DOHH2 (cell line): ENCODE data around the gene EEFSEC.

ENCODE experiments used
- H3F3A ChIP-seq: fragments of 200-600 bp; sonication (generic), shearing (Covaris generic); 2 replicates; pipeline ENCODE4 v1.6.0; 2016; ENCODE audit warnings: antibody characterized with exemption, mild to moderate bottlenecking; ENCODE audit not compliant: control insufficient read depth, insufficient read depth
- H3K27ac ChIP-seq: fragments of 200-600 bp; sonication (generic); 2 replicates; pipeline ENCODE4 v1.5.1; 2014; ENCODE audit warnings: low read depth, mild to moderate bottlenecking, low read length, moderate library complexity
- H3K27me3 ChIP-seq: fragments of 200-600 bp; sonication (generic); 2 replicates; pipeline ENCODE4 v1.6.1; 2014; ENCODE audit warnings: mild to moderate bottlenecking, low read length, mixed read lengths; ENCODE audit not compliant: control insufficient read depth
- H3K36me3 ChIP-seq: fragments of 200-600 bp; sonication (generic); 2 replicates; pipeline ENCODE4 v1.6.1; 2014; ENCODE audit warnings: mild to moderate bottlenecking, low read length, moderate library complexity, mixed read lengths; ENCODE audit not compliant: control insufficient read depth
- H3K4me1 ChIP-seq: fragments of 200-600 bp; sonication (generic); 2 replicates; pipeline ENCODE4 v1.6.1; 2014; ENCODE audit warnings: mild to moderate bottlenecking, low read length, mixed read lengths; ENCODE audit not compliant: control insufficient read depth
- H3K4me2 ChIP-seq: fragments of 200-600 bp; sonication (generic); 2 replicates; pipeline ENCODE4 v1.6.0; 2014; ENCODE audit warnings: mild to moderate bottlenecking, low read length, moderate library complexity
- H3K4me3 ChIP-seq: fragments of 200-600 bp; sonication (generic); 2 replicates; pipeline ENCODE4 v1.5.1; 2014; ENCODE audit warnings: mild to moderate bottlenecking, low read length, mixed read lengths
- H3K79me2 ChIP-seq: fragments of 200-600 bp; sonication (generic); 2 replicates; pipeline ENCODE4 v1.6.1; 2014; ENCODE audit warnings: mild to moderate bottlenecking, low read length, mixed read lengths; ENCODE audit not compliant: control insufficient read depth
- H3K9me2 ChIP-seq: fragments of 200-600 bp; sonication (generic); replicated peaks from 2 replicates; pipeline ENCODE4 v1.6.1; 2014; ENCODE audit warnings: mild to moderate bottlenecking, low read length, mixed read lengths; ENCODE audit not compliant: control insufficient read depth
- H3K9me3 ChIP-seq: fragments of 200-600 bp; sonication (generic); 2 replicates; pipeline ENCODE4 v1.6.1; 2014; ENCODE audit warnings: antibody characterized with exemption, low read length, mixed read lengths; ENCODE audit not compliant: control insufficient read depth, insufficient read depth
- H4K20me1 ChIP-seq: fragments of 200-600 bp; sonication (generic); 2 replicates; pipeline ENCODE4 v1.6.0; 2014; ENCODE audit warnings: low read depth, mild to moderate bottlenecking, antibody characterized with exemption, low read length, moderate library complexity; ENCODE audit not compliant: control insufficient read depth, insufficient read depth
- EZH2phosphoT487 ChIP-seq: fragments of 200-600 bp; sonication (generic); IDR thresholded peaks from 2 replicates; pipeline ENCODE4 v1.6.1; 2017; ENCODE audit warnings: borderline replicate concordance, mild to moderate bottlenecking, antibody characterized with exemption, low read length, moderate library complexity, mixed read lengths
- TF ChIP-seq, protein P1 (sequence below): fragments of 200-600 bp; sonication (generic); IDR thresholded peaks from one replicate; pipeline ENCODE4 v1.5.1; 2014; ENCODE audit warnings: antibody characterized with exemption, mild to moderate bottlenecking, low read depth, low read length; ENCODE audit not compliant: poor library complexity, severe bottlenecking

Gene EEFSEC

DNA sequence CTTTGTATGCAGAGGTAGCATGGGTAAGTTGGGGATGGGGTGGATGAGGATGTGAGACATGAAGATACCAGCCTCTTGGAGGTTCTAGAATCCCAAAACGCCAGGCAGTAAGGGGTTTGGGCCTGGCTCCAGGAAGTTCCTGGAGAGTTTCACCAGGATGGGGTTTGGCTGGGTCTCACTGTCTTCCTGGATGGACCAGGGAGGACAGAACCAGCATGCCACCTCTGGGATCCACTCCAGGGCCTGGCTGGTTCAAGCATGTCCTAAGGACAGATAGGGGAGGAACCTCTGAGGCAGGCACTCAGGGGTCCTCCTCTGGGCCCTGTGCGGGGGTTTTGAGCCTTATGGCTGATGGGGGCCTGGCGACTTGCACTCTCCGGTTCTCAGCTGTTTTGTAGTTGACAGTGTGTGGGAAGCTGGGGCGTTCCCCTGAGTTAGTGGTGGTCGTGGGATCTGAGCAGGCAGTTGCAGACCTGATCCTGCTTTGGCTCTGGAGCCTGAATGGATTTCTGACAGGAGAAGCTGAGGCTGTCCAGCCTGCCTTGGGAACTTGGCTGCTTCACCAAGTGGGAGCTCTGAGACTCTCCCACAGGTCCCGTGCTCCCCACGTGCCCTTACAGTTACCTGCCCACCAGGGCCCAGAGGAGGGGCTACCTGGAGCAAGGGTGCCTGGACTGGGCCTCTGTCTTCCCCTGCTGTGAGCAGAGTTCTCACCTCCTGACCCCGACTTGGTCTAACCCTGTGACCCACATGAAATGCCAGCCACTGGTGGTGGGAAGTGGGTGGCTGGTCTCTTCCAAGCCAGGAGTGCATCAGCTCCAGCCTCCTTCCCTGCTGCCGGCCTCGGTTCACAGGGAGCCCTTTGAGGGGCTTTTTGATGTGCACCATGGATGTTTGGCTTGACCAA, 128.4 kb downstream of the EEFSEC start:
- H3K27me3 ChIP-seq = no peaks in the 10 kb centered on the region
- no peaks in the 10 kb centered on the region for H4K20me1 ChIP-seq
- no peaks in the 10 kb centered on the region for H3K4me1 ChIP-seq
- no peak overlapping the region for H3K27ac ChIP-seq
- H3K9me2 ChIP-seq = no peaks in the 10 kb centered on the region
- no peaks in the 10 kb centered on the region for H3F3A ChIP-seq
- H3K79me2 ChIP-seq = no peaks in the 10 kb centered on the region
- TF ChIP-seq, protein P1, sequence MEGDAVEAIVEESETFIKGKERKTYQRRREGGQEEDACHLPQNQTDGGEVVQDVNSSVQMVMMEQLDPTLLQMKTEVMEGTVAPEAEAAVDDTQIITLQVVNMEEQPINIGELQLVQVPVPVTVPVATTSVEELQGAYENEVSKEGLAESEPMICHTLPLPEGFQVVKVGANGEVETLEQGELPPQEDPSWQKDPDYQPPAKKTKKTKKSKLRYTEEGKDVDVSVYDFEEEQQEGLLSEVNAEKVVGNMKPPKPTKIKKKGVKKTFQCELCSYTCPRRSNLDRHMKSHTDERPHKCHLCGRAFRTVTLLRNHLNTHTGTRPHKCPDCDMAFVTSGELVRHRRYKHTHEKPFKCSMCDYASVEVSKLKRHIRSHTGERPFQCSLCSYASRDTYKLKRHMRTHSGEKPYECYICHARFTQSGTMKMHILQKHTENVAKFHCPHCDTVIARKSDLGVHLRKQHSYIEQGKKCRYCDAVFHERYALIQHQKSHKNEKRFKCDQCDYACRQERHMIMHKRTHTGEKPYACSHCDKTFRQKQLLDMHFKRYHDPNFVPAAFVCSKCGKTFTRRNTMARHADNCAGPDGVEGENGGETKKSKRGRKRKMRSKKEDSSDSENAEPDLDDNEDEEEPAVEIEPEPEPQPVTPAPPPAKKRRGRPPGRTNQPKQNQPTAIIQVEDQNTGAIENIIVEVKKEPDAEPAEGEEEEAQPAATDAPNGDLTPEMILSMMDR = no peak
- TF ChIP-seq EZH2phosphoT487 = no peak
- H3K4me3 ChIP-seq = no peak overlapping the region
- H3K4me2 ChIP-seq = no peak overlapping the region
- H3K36me3 ChIP-seq = no peaks in the 10 kb centered on the region
- H3K9me3 ChIP-seq = no peaks in the 10 kb centered on the region

DNA sequence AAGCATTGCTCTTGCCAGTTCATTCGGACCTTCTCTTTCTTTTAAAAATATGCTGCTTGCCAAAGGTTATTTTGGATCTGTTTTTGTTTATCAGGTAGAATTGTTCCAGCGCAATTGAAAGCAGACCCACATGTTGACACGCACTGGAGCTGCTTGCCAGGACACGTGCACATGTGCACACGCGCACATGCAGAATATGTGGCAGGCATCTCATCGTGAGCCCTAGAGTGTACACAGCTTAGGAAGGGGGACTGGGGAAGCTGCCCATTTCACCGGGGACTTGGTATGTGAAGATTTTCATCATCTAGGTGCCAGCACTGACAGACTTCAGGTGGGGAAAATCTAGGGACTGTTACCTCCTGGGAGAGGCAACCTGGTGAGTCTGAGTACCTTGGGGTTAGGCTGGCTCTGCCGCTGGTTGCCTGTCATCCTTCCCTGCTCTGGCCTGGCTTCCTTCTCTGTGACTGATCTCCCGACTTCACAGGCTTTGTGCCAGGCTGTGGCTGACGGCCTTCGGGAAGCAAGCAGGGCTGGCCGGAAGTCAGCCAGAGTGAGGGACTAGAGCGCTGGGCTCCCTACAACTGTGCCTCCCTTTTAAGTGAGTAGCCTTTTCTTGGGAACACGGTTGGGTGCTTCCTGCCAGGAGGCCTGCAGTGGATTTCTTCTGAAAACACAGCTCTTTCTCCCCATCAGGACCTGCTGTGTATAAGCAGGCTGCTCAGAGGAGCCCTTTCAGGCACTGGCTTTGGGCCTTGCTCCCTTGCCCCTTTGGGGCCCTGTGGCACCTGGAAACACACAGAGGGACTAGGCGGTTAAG, 129.3 kb downstream of the EEFSEC start:
- Histone ChIP-seq H3K9me3 (no peaks in the 10 kb centered on the region), H3K36me3 (no peaks in the 10 kb centered on the region), H3K4me3 (no peak overlapping the region), H3K9me2 (no peaks in the 10 kb centered on the region), H3K27me3 (no peaks in the 10 kb centered on the region), H3K27ac (no peak overlapping the region), H3K4me2 (no peak overlapping the region), H4K20me1 (no peaks in the 10 kb centered on the region), H3K4me1 (no peaks in the 10 kb centered on the region), H3K79me2 (no peaks in the 10 kb centered on the region), H3F3A (no peaks in the 10 kb centered on the region)
- TF ChIP-seq, protein P1 = no peak
- TF ChIP-seq EZH2phosphoT487 = no peak

DNA sequence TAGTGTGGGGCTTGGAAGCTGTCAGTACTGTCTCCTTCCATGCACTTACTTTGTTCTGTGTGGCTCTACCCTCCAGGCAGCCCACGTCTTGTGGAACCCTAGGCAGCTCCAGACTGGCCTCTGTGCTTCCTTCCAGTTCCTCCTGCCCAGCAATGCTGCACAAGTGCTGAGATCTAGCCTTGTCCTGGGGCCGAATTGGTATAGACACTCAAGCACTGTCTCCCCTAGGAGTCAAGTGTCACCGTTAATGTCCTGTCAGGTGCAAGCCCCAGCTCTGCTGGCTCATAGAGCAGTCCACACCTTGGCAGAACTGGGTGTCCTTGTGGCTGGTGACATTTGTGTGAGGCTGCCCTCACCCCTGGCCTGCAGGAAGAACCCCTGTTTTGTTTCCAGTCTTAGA, 130.1 kb downstream of the EEFSEC start:
- Histone ChIP-seq H3K36me3 (no peaks in the 10 kb centered on the region), H3K4me1 (no peaks in the 10 kb centered on the region), H3F3A (no peaks in the 10 kb centered on the region), H3K4me2 (no peak overlapping the region), H3K79me2 (no peaks in the 10 kb centered on the region), H3K27me3 (no peaks in the 10 kb centered on the region), H3K9me3 (no peaks in the 10 kb centered on the region), H4K20me1 (no peaks in the 10 kb centered on the region), H3K4me3 (no peak overlapping the region), H3K27ac (no peak overlapping the region), H3K9me2 (no peaks in the 10 kb centered on the region)
- TF ChIP-seq EZH2phosphoT487 = no peak
- TF ChIP-seq, protein P1 = no peak
